Heart left ventricle (tissue), 16 donors: ENCODE data around the gene GNMT. TPM values are rescaled to one million over a fixed set of nuclear protein-coding genes. Genes with fewer than 3 reads are reported as not detected.
"Not testable (repeated sequence)": the region's sequence is repeated elsewhere in the genome, so short reads cannot be mapped to it uniquely, and the experiment has no call there.

Experiments used
- ATAC-seq, 4 donors: fragments of 200-7000 bp; cut with Tn5 transposase; one replicate each; pipeline ENCODE4 v1.9.1; 2020 to 2022; ENCODE audit warnings: moderate library complexity in 4 of 4, mild to moderate bottlenecking in 3 of 4, moderate number of reproducible peaks in 1 of 4
- DNase-seq, 5 donors: peaks; one replicate each; pipeline ENCODE4 v3.0.0-alpha.2; 2020
- H3K27ac ChIP-seq, 12 donors: fragments of 200-600 bp; sonication (generic) in 4 of 12; one replicate each; pipeline versions ENCODE4 v1.5.0 to v1.8.0; 2016 to 2022; ENCODE audit warnings: mild to moderate bottlenecking in 2 of 12
- H3K27me3 ChIP-seq, 9 donors: fragments of 200-600 bp; sonication (generic) in 2 of 9; one replicate each; pipeline versions ENCODE4 v1.5.1 to v1.8.0; 2016 to 2022; ENCODE audit warnings: mild to moderate bottlenecking in 3 of 9
- H3K36me3 ChIP-seq, 9 donors: fragments of 200-600 bp; sonication (generic) in 2 of 9; one replicate each; pipeline versions ENCODE4 v1.5.0 to v1.8.0; 2018 to 2022; ENCODE audit warnings: mild to moderate bottlenecking in 2 of 9
- H3K4me1 ChIP-seq, 12 donors: fragments of 200-600 bp; sonication (generic) in 4 of 12; one replicate each; pipeline versions ENCODE4 v1.5.0 to v1.8.0; 2016 to 2022; ENCODE audit warnings: mild to moderate bottlenecking in 3 of 12
- H3K4me3 ChIP-seq, 12 donors: fragments of 200-600 bp; sonication (generic) in 4 of 12; one replicate each; pipeline versions ENCODE4 v1.5.0 to v1.8.0; 2017 to 2022; ENCODE audit warnings: mild to moderate bottlenecking in 9 of 12, moderate library complexity in 4 of 12
- H3K9me3 ChIP-seq, 12 donors: fragments of 200-600 bp; sonication (generic) in 4 of 12; one replicate each; pipeline versions ENCODE4 v1.5.0 to v1.8.0; 2016 to 2022; ENCODE audit warnings: mild to moderate bottlenecking in 1 of 12
- CTCF ChIP-seq, 12 donors: fragments of 200-600 bp; sonication (generic) in 4 of 12; IDR thresholded peaks; one replicate each; pipeline versions ENCODE4 v1.5.0 to v1.8.0; 2018 to 2022; ENCODE audit warnings: antibody characterized with exemption in 12 of 12, mild to moderate bottlenecking in 5 of 12
- POLR2A ChIP-seq, 2 donors: fragments of 450-650 bp; IDR thresholded peaks; one replicate each; pipeline ENCODE4 v1.6.1; 2017; ENCODE audit warnings: antibody characterized with exemption in 2 of 2, mild to moderate bottlenecking in 2 of 2, moderate library complexity in 2 of 2
- WGBS, 4 donors: extraction: QIAGEN DNeasy Blood & Tissue Kit in 2 of 4; methylation state at CpG; one replicate each; pipeline versions ENCODE4 v1.1.5 to v1.1.7; 2013 to 2018; 5-methylcytosine and 5-hydroxymethylcytosine counted together
- intact Hi-C, 10 donors: fragments of 100-400 bp; cut with DNase I; formaldehyde crosslinking; loops; one replicate each; pipeline versions ENCODE4 v1.11.1 to v1.14.2; 2022
- polyA plus RNA-seq, 2 donors: library from polyadenylated mRNA; stranded (reverse); fragments of 200-250 nt; gene quantifications; one replicate each; pipeline ENCODE4 v1.2.3, GENCODE V29; 2013
- total RNA-seq, 9 donors: library from RNA; depleted of rRNA in 2 of 9; stranded (reverse); fragments of >200 nt in 2 of 9; fragmentation: NEBNext Ultra II Directional in 3 of 9; extraction: Animal tissue kit (Norgen Biotek cat#: 25700) in 3 of 9; gene quantifications; one replicate each; pipeline versions ENCODE4 v1.1.0 to v1.2.4, GENCODE V29; 2016 to 2023
- donor health status: ischemic (EF 13 %, LVEDD 7.1; RV severe dilation, severe dysfunction).
- donor health status: healthy with polysubstance abuse.
- donor health status: DM: no; HTN: yes; CAD: no.
- donor health status: DM: no; HTN: no; CAD: no.
- donor health status: ischemic (EF 25% LVEDD 6.9; RV normal size, moderate dysfunction).
- donor health status: ischemic (EF 25% LVEDD 5.7; RV mildly dilated, moderate dysfunction).
- donor health status: healthy.
- donor health status: DM: yes; HTN: yes; CAD: no.
- donor health status: ischemic (EF 35%, LVEDD 5.7; RV mildly dilated, moderate dysfunction).
- donor health status: nonischemic (EF 11% LVEDD 7.7; RV severe dilation, severe dysfunction).
- donor health status: DM: yes; HTN: yes; CAD: no.
- donor health status: PGD.
- donor health status: ischemic (EF 29% LVEDD 5.4; RV normal size, mild dysfunction).
- donor health status: nonischemic (EF 23%, LVEDD 6.1; RV moderate dilation, normal function).

GNMT gene
- total and polyA plus RNA-seq, 11 donors: 0.36 to 32.0 (median 1.9) TPM

- H3K4me1 ChIP-seq: peaks cover 3 to 42% (median 33%) of the 10 kb centered on the region in 12 donors
- H3K36me3 ChIP-seq: peaks cover 0 to 49% (median 32%) of the 10 kb centered on the region in 9 donors
- WGBS, 4 donors: 91 to 94% (median 92%) methylated on average over 5 of the region's 5 CpGs
- no peak overlapping the region for H3K27ac ChIP-seq
- ATAC-seq (no peak), DNase-seq (peak in 1 of 5 donors; percentile 10)
- intact Hi-C loops: loop anchor here in 1 of 10 donors (10.0 kb wide), 1 partner anchor 85 kb away; no protein-coding TSS in a partner anchor
- H3K9me3 ChIP-seq: no peaks in the 10 kb centered on the region
- H3K27me3 ChIP-seq: no peaks in the 10 kb centered on the region
- TF ChIP-seq POLR2A (IDR thresholded peaks at IDR 0.05) (no peak), CTCF (IDR thresholded peaks at IDR 0.05) (no peak)
- H3K4me3 ChIP-seq: no peak overlapping the region
These were observed 29.4 kb downstream of the GNMT start for GRCh38 chr6:42989923-42990322.

- no peak for TF ChIP-seq CTCF (IDR thresholded peaks at IDR 0.05)
- no peak for TF ChIP-seq POLR2A (IDR thresholded peaks at IDR 0.05)
- ATAC-seq (no peak), DNase-seq (no peak)
- no peak overlapping the region for H3K4me3 ChIP-seq
- no peaks in the 10 kb centered on the region for H3K27me3 ChIP-seq
- H3K9me3 ChIP-seq: no peaks in the 10 kb centered on the region
- 91 to 98% (median 96%) methylated on average over 2 of the region's 2 CpGs for WGBS, 4 donors
- peaks cover 0 to 6% (median 4%) of the 10 kb centered on the region in 12 donors for H3K4me1 ChIP-seq
- H3K27ac ChIP-seq: no peak overlapping the region
- intact Hi-C loops: no loop called here
- peaks cover 0 to 51% (median 29%) of the 10 kb centered on the region in 9 donors for H3K36me3 ChIP-seq
These were observed 32.9 kb downstream of the GNMT start for GRCh38 chr6:42993445-42993844.

GRCh38 chr6:42996513-42996912 is 36.0 kb downstream of the GNMT start:
- H3K27me3 ChIP-seq: no peaks in the 10 kb centered on the region
- DNase-seq (no peak), ATAC-seq (no peak)
- no peak overlapping the region for H3K4me3 ChIP-seq
- H3K4me1 ChIP-seq: no peaks in the 10 kb centered on the region
- TF ChIP-seq POLR2A (IDR thresholded peaks at IDR 0.05) (no peak), CTCF (IDR thresholded peaks at IDR 0.05) (peak in 1 of 12 donors; percentile 9)
- peaks cover 0 to 23% (median 4%) of the 10 kb centered on the region in 9 donors for H3K36me3 ChIP-seq
- intact Hi-C loops: no loop called here
- H3K9me3 ChIP-seq: no peaks in the 10 kb centered on the region
- no peak overlapping the region for H3K27ac ChIP-seq

GRCh38 chr6:42998205-42998604 is 37.7 kb downstream of the GNMT start:
- H3K9me3 ChIP-seq, H3K27me3 ChIP-seq, intact Hi-C loops, H3K4me3 ChIP-seq, H3K4me1 ChIP-seq, H3K27ac ChIP-seq, ATAC-seq: not testable (repeated sequence)
- peak in 1 of 5 donors; percentile 0 for DNase-seq
- peaks cover 0 to 20% (median 3%) of the 10 kb centered on the region in 9 donors for H3K36me3 ChIP-seq
- 92 to 98% (median 95%) methylated on average over 9 of the region's 9 CpGs for whole genome bisulfite sequencing, 4 donors

GRCh38 chr6:43001843-43002242 is 41.3 kb downstream of the GNMT start:
- no peaks in the 10 kb centered on the region for H3K9me3 ChIP-seq
- no peaks in the 10 kb centered on the region for H3K4me1 ChIP-seq
- no peak overlapping the region for H3K27ac ChIP-seq
- no peak for DNase-seq
- H3K4me3 ChIP-seq: no peak overlapping the region
- H3K36me3 ChIP-seq: peaks cover 0 to 34% (median 12%) of the 10 kb centered on the region in 9 donors
- ATAC-seq: no peak
- intact Hi-C loops: no loop called here
- TF ChIP-seq POLR2A (IDR thresholded peaks at IDR 0.05) (no peak), CTCF (IDR thresholded peaks at IDR 0.05) (no peak)
- H3K27me3 ChIP-seq: no peaks in the 10 kb centered on the region
- 94 to 98% (median 96%) methylated on average over 8 of the region's 8 CpGs for WGBS, 4 donors
